ENCODE results near the gene FXYD6. TPM values are rescaled to one million over a fixed set of nuclear protein-coding genes. Genes with fewer than 3 reads are reported as not detected.

FXYD6 gene
- total and polyA plus RNA-seq, 2 of the 8 experiments (the other 6 are each of a cell fraction or from before 2014, with no cell fraction given) = 44.6 to 117 TPM

GRCh38 chr11:117878314-117878938 lies 2.0 kb upstream of the FXYD6 start:
- peaks cover 0 to 17% (median 15%) of the 10 kb centered on the region in 4 experiments; a peak in 5 of 7 replicates for H3K27me3 ChIP-seq (replicated peaks in 1 of 4; ENCODE audit: control insufficient read depth in 3 of 4, extremely low read depth in 1 of 4, insufficient read depth in 3 of 4, low read length in 3 of 4)
- POLR2A ChIA-PET (ENCODE audit: partially characterized antibody) = no interaction called here

More at GRCh38 chr11:117878314-117878938, 2.0 kb upstream of the FXYD6 start:
- TF ChIP-seq TAF1 (IDR thresholded peaks at IDR 0.05; ENCODE audit: low read depth, low read length) = no peak
- TF ChIP-seq RFX5 (IDR thresholded peaks at IDR 0.05; ENCODE audit: borderline replicate concordance, low read depth, low read length) = no peak
- TF ChIP-seq POLR2AphosphoS5 (IDR thresholded peaks at IDR 0.05; ENCODE audit: low read depth, low read length) = no peak
- TF ChIP-seq JUND (IDR thresholded peaks at IDR 0.05; ENCODE audit: low read length) = no peak
- TF ChIP-seq RAD21 (IDR thresholded peaks at IDR 0.05 in 1 of 2, conservative IDR thresholded peaks at IDR 0.05 in 1 of 2; ENCODE audit: low read depth in 2 of 2, low read length in 2 of 2) = no peak
- no peak for TF ChIP-seq NRF1 (IDR thresholded peaks at IDR 0.05; ENCODE audit: low read depth, low read length)
- TF ChIP-seq POLR2A (IDR thresholded peaks at IDR 0.05; ENCODE audit: control extremely low read depth in 1 of 2, low read depth in 2 of 2, low read length in 2 of 2) = no peak
- TF ChIP-seq SUZ12 (IDR thresholded peaks at IDR 0.05; ENCODE audit: low read length) = no peak
- no peak for TF ChIP-seq GABPA (IDR thresholded peaks at IDR 0.05; ENCODE audit: borderline replicate concordance, insufficient read depth, low read length)
- Histone ChIP-seq H4K8ac (ENCODE audit: extremely low read depth, insufficient read depth, low read length) (no peak overlapping the region), H3K23me2 (ENCODE audit: low read depth, low read length) (peaks cover 25% of the 10 kb centered on the region), H3K4me1 (replicated peaks in 1 of 4; ENCODE audit: control insufficient read depth in 3 of 4, insufficient read depth in 4 of 4, low read length in 3 of 4) (peaks cover 13 to 27% (median 21%) of the 10 kb centered on the region in 4 experiments), H2BK5ac (ENCODE audit: low read depth, low read length) (no peak overlapping the region), H3K4me2 (ENCODE audit: insufficient read depth in 1 of 2, low read depth in 2 of 2, low read length in 2 of 2) (no peak overlapping the region; a peak in 1 of 4 replicates), H3K27ac (ENCODE audit: low read depth, low read length) (no peak overlapping the region), H2BK120ac (replicated peaks; ENCODE audit: low read depth, low read length) (no peak overlapping the region), H4K91ac (replicated peaks; ENCODE audit: insufficient read length, low read length) (no peak overlapping the region), H3K18ac (ENCODE audit: extremely low read depth, low read length) (no peak overlapping the region), H2BK15ac (ENCODE audit: low read length) (no peak overlapping the region; the same call in 1 of the 2 replicates), H2BK20ac (ENCODE audit: low read length) (no peak overlapping the region), H3K9me3 (ENCODE audit: insufficient read depth in 2 of 2, low read depth in 1 of 2, low read length in 1 of 2) (no peaks in the 10 kb centered on the region), H3K79me2 (ENCODE audit: control insufficient read depth in 1 of 2, insufficient read depth in 2 of 2, low read length in 2 of 2) (peaks cover 0 to 10% of the 10 kb centered on the region in 2 experiments; a peak in 1 of 4 replicates), H3K4me3 (ENCODE audit: extremely low read depth in 1 of 4, insufficient read depth in 2 of 4, low read depth in 3 of 4, low read length in 4 of 4) (no peak overlapping the region), H3K23ac (ENCODE audit: insufficient read length) (no peak overlapping the region), H4K20me1 (replicated peaks in 1 of 2; ENCODE audit: control insufficient read depth in 1 of 2, insufficient read depth in 2 of 2, low read length in 2 of 2) (peaks cover 2 to 6% of the 10 kb centered on the region in 2 experiments), H3K36me3 (ENCODE audit: control insufficient read depth in 2 of 4, insufficient read depth in 4 of 4, low read length in 3 of 4) (no peaks in the 10 kb centered on the region), H2AK5ac (ENCODE audit: low read depth, low read length) (no peak overlapping the region), H3K14ac (ENCODE audit: insufficient read length) (no peak overlapping the region), H2AFZ (ENCODE audit: low read length) (no peak overlapping the region), H3K9ac (replicated peaks in 1 of 4; ENCODE audit: extremely low read depth in 1 of 4, low read depth in 3 of 4, low read length in 3 of 4) (no peak overlapping the region), H3K4ac (replicated peaks; ENCODE audit: insufficient read length, low read depth, low read length) (no peak overlapping the region), H4K5ac (ENCODE audit: insufficient read length, low read depth, low read length) (no peak overlapping the region), H3K56ac (replicated peaks; ENCODE audit: insufficient read length, low read depth, low read length) (no peak overlapping the region), H3K79me1 (ENCODE audit: low read depth, low read length) (peaks cover 4% of the 10 kb centered on the region; the same call in 1 of the 2 replicates), H2BK12ac (ENCODE audit: low read depth, low read length) (no peak overlapping the region)
- 88% methylated on average over 6 of the region's 6 CpGs; no CpG with 5 or more reads in 1 of the 2 experiments for WGBS, 2 experiments (ENCODE audit: extremely low coverage in 1 of 2, insufficient coverage in 1 of 2, insufficient read length in 1 of 2, insufficient replicate concordance in 2 of 2, low coverage in 1 of 2, low lambda C conversion rate in 2 of 2, missing lambda C conversion rate in 1 of 2)
- FAIRE-seq (no peak), DNase-seq (ENCODE audit: low read depth in 1 of 2, low spot score in 2 of 2) (no peak)
- CTCF ChIA-PET (ENCODE audit: partially characterized antibody) = interaction anchor here (1.1 to 4.7 kb wide), 11 partner anchors 13 to 452 kb away, joined by 3 to 30 read pairs (median 6); no protein-coding TSS in a partner anchor
